GM18951 (cell line): ENCODE data around the gene ORC5.

ENCODE experiments used
- POLR2A ChIP-seq: IDR thresholded peaks from 4 replicates; pipeline ENCODE4 v1.6.1; 2011; ENCODE audit warnings: mild to moderate bottlenecking; ENCODE audit not compliant: insufficient read length, insufficient read depth; ENCODE audit errors: extremely low read depth
- in situ Hi-C: fragments of 300-500 bp; cut with MboI; formaldehyde crosslinking; loops from one replicate; pipeline ENCODE4 v1.12.0; 2022; ENCODE audit warnings: low sequenced_read_pairs, mixed read lengths, inconsistent platforms; ENCODE audit not compliant: unreplicated experiment

ORC5 gene

GRCh38 chr7:104207731-104208420 is at the start of gene ORC5:
TSS of gene ORC5 (minus strand) at chr7:104208013. CDS start at chr7:104207904, 109 bp downstream.
- in situ Hi-C loops = no loop called here
- TF ChIP-seq POLR2A = peak; percentile 99

GRCh38 chr7:104255616-104256015 is 47.8 kb upstream of the ORC5 start:
- TF ChIP-seq POLR2A = no peak
- in situ Hi-C loops = no loop called here

DNA sequence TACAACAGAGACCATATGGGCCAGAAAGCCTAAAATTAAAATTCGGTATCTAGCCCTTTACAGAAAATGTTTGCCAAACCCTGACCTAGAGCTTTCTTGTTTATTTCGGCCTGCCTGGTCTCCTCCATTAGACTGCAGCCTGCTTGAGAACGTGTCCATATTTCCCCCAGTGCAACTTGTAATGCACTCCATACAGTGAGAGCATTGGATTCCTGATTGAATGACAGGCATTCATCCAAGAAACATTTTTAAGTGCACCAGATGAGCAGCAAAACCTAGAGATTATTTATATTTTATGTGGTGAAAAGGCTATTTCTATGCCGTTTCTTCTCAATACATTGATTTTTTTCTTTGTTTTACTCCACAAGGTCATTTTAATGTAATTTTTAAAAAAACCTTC is 47.4 kb upstream of the ORC5 start:
- in situ Hi-C loops = no loop called here
- no peak for TF ChIP-seq POLR2A

- no peak for TF ChIP-seq POLR2A
- in situ Hi-C loops = no loop called here
These were observed 46.9 kb upstream of the ORC5 start for GRCh38 chr7:104254696-104255095.

- no peak for TF ChIP-seq POLR2A
- in situ Hi-C loops = no loop called here
These were observed 44.8 kb upstream of the ORC5 start for GRCh38 chr7:104252409-104253134.

DNA sequence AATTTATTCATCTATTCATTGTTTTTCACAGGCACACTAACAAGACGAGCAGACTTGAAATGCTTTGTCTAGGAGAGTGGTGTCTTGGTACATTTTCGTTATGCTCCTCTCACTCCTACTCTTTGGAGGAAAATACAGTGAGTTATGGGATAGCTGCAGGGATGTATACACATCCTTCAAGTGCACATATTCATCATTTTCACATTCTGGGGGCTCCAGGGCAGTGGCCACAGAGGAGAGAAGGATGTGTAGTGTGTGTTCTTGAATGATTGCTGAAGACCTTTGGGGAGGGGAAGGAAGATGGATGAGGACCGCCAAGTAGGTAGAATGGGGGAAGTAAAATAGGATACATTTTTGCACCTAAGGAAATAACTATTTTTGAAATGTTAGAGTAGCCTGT is 34.8 kb upstream of the ORC5 start:
- in situ Hi-C loops = loop anchor here (25.0 kb wide), 1 partner anchor 670 kb away; no protein-coding TSS in a partner anchor
- no peak for TF ChIP-seq POLR2A

DNA sequence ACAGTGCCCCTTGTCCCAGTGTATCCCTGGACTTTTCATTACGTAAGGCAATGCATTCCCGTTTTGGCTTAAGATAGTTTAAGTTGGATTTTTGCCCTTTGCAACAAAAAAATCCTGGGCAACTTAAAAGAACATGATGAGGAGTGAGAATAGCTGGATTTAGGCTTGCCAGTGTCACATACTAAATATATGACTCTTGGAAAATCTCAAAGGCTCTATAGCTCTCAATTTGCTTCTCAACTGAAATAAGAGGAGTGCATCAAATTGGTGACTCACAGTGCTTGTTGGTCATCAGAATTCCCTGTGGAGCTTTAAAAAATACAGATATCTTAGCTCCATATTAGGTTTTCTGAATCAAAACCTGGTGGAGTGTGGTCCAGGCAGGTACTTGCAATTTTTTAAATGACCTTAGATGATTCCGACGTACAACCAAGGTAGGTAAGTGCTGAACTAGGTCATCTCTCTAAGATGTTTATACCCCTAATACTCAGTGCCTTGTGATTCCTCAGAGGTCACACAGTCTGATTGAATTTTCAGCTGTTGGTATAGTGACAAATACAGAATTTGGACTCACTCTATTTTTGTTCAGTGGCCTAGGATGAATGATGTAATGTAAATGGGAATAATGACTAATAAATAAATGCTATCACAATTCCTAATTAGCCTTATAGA is 33.9 kb upstream of the ORC5 start:
- in situ Hi-C loops = loop anchor here (25.0 kb wide), 1 partner anchor 671 kb away; no protein-coding TSS in a partner anchor
- TF ChIP-seq POLR2A = no peak

DNA sequence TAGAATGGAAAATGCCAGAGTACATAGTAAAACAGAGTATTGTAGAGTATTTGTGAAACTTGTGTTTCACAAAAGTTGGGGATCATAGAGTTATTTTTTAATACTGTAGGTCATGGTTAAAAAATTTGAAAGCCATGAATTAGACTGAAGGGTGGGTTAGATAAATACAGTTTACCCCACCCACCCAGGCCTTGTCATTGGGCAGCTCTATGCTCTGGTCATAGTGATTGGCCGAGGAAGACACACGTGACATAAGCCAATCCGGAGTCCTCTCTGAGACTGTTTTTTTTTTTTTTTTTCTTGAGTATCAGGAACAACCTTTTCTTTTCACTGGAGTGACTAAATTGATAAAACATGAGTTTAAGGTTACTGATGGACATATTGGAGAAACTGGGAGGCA is 33.3 kb upstream of the ORC5 start:
- no peak for TF ChIP-seq POLR2A
- in situ Hi-C loops = loop anchor here (25.0 kb wide), 1 partner anchor 671 kb away; no protein-coding TSS in a partner anchor

DNA sequence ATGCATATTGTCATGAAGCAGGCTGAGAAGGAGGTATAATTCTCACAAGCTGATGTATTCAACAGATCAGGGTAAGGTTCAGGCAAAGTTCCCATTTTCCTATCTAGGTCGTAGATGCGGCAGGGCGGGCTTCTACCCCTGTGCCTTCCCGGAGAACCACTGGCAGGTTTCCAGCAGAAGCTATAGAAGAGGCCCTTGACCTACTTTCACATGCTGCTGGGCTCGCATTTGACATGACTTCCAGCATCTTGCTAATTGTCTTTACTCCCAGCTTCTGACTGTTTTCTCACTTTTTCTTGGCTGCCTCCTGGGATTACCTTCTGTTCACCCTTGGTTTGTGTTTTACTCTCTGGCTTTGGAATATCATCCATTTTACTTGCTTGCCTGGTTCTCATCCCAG is 32.6 kb upstream of the ORC5 start:
- no peak for TF ChIP-seq POLR2A
- in situ Hi-C loops = loop anchor here (25.0 kb wide), 1 partner anchor 672 kb away; no protein-coding TSS in a partner anchor

- in situ Hi-C loops = loop anchor here (25.0 kb wide), 1 partner anchor 677 kb away; no protein-coding TSS in a partner anchor
These were observed 27.2 kb upstream of the ORC5 start for GRCh38 chr7:104234990-104235389.

- TF ChIP-seq POLR2A = no peak
- in situ Hi-C loops = loop anchor here (25.0 kb wide), 1 partner anchor 681 kb away; no protein-coding TSS in a partner anchor
These were observed 23.5 kb upstream of the ORC5 start for GRCh38 chr7:104231054-104232046.

DNA sequence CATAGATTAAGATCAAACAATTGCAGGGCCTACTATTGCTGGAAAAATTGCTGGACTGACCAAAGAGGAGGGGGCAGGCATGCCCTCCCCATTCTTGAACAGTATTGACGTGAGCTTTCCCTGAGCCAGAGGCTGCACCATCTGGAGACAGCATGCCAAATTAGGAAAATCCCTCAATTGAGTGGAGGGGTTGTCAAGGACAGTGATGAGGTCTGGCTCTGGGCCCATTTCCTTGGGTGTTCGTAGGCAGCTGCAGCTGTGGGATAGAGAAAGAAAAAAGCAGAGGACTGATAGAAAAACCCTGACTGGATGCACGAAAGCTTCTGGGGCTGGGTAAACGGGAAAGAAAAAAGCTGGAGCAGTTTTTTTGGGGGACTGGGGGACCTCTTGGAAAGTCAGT is 22.8 kb upstream of the ORC5 start:
- in situ Hi-C loops = loop anchor here (25.0 kb wide), 1 partner anchor 682 kb away; no protein-coding TSS in a partner anchor
- no peak for TF ChIP-seq POLR2A
